Neuron (in vitro differentiated cells): ENCODE results near the gene POC5.
"Not testable (repeated sequence)": the region's sequence is repeated elsewhere in the genome, so short reads cannot be mapped to it uniquely, and the experiment has no call there.

Source experiments
- H2AFZ ChIP-seq: one replicate; pipeline ENCODE4 v1.6.1; 2013; ENCODE audit warnings: low read depth, mild to moderate bottlenecking, inconsistent platforms, low read length, moderate library complexity
- H3K27me3 ChIP-seq: one replicate; pipeline ENCODE4 v1.6.1; 2013; ENCODE audit warnings: low read length; ENCODE audit not compliant: insufficient read depth
- H3K36me3 ChIP-seq: one replicate; pipeline ENCODE4 v1.6.1; 2013; ENCODE audit warnings: low read length; ENCODE audit not compliant: insufficient read depth
- H3K4me1 ChIP-seq: one replicate; pipeline ENCODE4 v1.6.1; 2013; ENCODE audit warnings: low read length; ENCODE audit not compliant: insufficient read depth
- H3K4me3 ChIP-seq: 2 replicates; pipeline ENCODE4 v1.5.1; 2013; ENCODE audit warnings: mild to moderate bottlenecking, low read length, moderate library complexity
- H3K9me3 ChIP-seq: one replicate; pipeline ENCODE4 v1.6.1; 2013; ENCODE audit warnings: low read length

POC5 gene, protein sequence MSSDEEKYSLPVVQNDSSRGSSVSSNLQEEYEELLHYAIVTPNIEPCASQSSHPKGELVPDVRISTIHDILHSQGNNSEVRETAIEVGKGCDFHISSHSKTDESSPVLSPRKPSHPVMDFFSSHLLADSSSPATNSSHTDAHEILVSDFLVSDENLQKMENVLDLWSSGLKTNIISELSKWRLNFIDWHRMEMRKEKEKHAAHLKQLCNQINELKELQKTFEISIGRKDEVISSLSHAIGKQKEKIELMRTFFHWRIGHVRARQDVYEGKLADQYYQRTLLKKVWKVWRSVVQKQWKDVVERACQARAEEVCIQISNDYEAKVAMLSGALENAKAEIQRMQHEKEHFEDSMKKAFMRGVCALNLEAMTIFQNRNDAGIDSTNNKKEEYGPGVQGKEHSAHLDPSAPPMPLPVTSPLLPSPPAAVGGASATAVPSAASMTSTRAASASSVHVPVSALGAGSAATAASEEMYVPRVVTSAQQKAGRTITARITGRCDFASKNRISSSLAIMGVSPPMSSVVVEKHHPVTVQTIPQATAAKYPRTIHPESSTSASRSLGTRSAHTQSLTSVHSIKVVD

GRCh38 chr5:75717082-75717922, at the start of gene POC5:
TSS of gene POC5 (minus strand) at chr5:75717437. CDS start at chr5:75712937, 4,500 bp downstream.
- Histone ChIP-seq H3K27me3 (no peaks in the 10 kb centered on the region), H3K4me1 (peaks cover 8% of the 10 kb centered on the region), H2AFZ (peak within 1 kb of the TSS; percentile 59)

GRCh38 chr5:75758116-75758515, 40.9 kb upstream of the POC5 start:
- Histone ChIP-seq H3K9me3 (no peaks in the 10 kb centered on the region), H3K27me3 (no peaks in the 10 kb centered on the region), H2AFZ (no peak overlapping the region), H3K4me3 (no peak overlapping the region), H3K4me1 (peaks cover 4% of the 10 kb centered on the region), H3K36me3 (no peaks in the 10 kb centered on the region)

More at GRCh38 chr5:75717082-75717922, at the start of gene POC5:
- peak within 1 kb of the TSS; percentile 65 for H3K4me3 ChIP-seq
- no peaks in the 10 kb centered on the region for H3K36me3 ChIP-seq
- H3K9me3 ChIP-seq = no peaks in the 10 kb centered on the region

DNA sequence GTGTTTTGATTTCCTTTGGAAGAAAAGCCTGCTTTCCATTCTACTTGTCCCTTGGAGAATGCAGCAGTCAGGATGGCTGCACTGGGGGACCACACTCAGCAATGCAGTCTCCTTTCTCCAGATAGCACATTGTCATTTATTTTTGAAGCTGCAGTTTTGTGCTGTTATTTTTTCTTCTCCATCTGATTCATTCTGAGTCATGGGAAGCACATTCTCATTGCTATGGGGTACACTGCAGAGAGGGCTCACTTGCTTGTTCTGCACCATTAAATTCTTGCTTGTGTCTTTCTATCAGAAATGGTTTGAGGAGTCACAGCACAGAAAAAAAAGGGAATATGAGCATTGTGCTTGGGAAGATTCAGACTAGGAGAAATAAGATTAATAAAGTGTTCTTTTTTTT, 39.7 kb upstream of the POC5 start:
- Histone ChIP-seq H3K4me3 (no peak overlapping the region), H3K27me3 (no peaks in the 10 kb centered on the region), H3K4me1 (peaks cover 4% of the 10 kb centered on the region), H3K36me3 (no peaks in the 10 kb centered on the region), H3K9me3 (no peaks in the 10 kb centered on the region), H2AFZ (no peak overlapping the region)

DNA sequence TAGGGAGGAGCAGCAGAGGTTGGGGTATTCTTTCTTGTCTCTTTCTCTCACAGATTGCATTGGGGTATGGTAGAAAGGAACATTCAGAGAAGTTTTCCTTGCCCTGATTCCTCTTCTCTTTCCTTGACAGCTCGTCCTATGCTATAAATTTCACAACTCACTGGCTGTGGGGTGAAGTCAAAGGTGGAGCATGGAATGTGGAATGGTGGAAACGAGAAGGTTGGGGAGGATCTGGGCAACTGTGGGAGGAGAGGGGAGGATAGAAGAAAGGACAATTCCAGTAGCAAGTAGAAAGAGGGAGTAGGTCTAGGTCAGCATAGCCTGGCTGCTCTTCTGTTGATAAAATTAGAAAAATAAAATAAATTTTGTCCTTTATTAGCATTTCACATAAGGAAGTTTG, 39.0 kb upstream of the POC5 start:
- no peaks in the 10 kb centered on the region for H3K27me3 ChIP-seq
- no peak overlapping the region for H2AFZ ChIP-seq
- no peaks in the 10 kb centered on the region for H3K36me3 ChIP-seq
- peaks cover 4% of the 10 kb centered on the region for H3K4me1 ChIP-seq
- H3K9me3 ChIP-seq = no peaks in the 10 kb centered on the region
- no peak overlapping the region for H3K4me3 ChIP-seq

- peaks cover 2% of the 10 kb centered on the region for H3K27me3 ChIP-seq
- H3K9me3 ChIP-seq = no peaks in the 10 kb centered on the region
- H2AFZ ChIP-seq = no peak overlapping the region
- H3K36me3 ChIP-seq = no peaks in the 10 kb centered on the region
- H3K4me3 ChIP-seq = no peak overlapping the region
- H3K4me1 ChIP-seq = peaks cover 4% of the 10 kb centered on the region
Measured at GRCh38 chr5:75753182-75753581, 35.9 kb upstream of the POC5 start.

- Histone ChIP-seq H3K4me1 (no peaks in the 10 kb centered on the region), H2AFZ (no peak overlapping the region), H3K4me3 (no peak overlapping the region), H3K36me3 (no peaks in the 10 kb centered on the region), H3K27me3 (no peaks in the 10 kb centered on the region), H3K9me3 (no peaks in the 10 kb centered on the region)
Measured at GRCh38 chr5:75744355-75744754, 27.1 kb upstream of the POC5 start.

DNA sequence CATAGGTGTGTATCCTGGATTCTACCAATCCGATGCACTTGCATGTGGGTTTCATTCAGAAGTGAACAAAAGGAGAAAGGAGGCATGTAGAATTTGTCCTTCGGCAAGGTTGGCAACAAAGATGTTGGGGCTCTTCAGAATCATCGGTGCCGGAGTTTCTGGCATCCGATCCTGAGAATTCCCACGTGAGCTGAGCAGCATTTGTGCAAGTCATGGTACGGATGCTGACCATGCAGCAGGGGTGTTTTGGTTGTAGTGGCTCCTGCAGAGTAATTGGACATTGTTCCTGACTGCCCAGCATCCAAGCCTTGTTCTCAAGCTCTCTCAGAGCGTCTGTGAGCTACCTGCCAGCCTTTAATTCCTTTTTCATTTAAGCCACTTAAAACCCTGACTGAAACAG, 19.0 kb upstream of the POC5 start:
- Histone ChIP-seq H3K36me3 (no peaks in the 10 kb centered on the region), H3K27me3 (peaks cover 3% of the 10 kb centered on the region)

DNA sequence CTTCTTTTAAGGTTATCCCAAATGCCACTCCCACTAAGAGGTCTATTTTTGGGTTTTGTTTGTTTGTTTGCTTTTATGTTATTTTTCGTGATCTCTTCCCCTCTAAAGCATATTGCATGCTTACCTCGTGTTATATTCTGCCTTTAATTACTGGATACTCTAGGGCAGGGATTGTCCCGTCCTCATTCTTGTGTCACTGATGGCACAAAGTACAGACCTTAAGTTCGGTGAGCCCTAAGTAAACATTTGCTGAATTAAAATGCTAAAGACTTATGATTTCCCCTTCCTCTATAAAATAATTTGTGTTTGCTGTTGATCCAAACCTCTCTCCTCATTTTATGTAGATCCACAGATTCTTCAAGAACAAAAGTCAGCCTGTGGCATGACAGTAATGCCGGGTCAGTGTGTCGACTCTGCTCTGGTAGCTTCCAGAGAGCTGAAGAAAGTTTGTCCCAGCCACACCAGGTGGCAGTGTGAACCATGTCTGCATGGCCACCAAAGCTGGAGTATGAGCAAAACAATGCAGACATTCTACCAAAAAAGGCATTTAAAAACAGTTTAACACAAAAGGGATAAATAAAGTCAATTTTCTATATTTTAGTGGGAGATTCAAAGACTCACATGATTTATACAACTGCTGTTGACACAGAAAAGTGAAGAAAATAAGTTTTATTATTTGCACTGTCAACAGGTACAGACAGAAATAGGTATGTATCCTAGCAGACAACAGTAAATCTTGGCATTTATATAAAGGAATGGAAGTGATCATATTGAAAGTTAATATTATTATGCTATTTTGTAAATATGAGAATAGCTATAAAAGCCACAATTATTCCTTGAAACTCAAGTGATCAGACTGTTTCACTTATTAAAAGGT, 17.9 kb upstream of the POC5 start:
- Histone ChIP-seq H3K27me3 (peaks cover 3% of the 10 kb centered on the region), H3K4me3 (no peak overlapping the region), H3K36me3 (no peaks in the 10 kb centered on the region), H2AFZ (no peak overlapping the region), H3K9me3 (no peaks in the 10 kb centered on the region), H3K4me1 (no peaks in the 10 kb centered on the region)

More for the DNA sequence above, 19.0 kb upstream of the POC5 start:
- no peaks in the 10 kb centered on the region for H3K9me3 ChIP-seq
- no peaks in the 10 kb centered on the region for H3K4me1 ChIP-seq
- no peak overlapping the region for H2AFZ ChIP-seq
- H3K4me3 ChIP-seq = no peak overlapping the region

GRCh38 chr5:75733767-75734166, 16.5 kb upstream of the POC5 start:
- Histone ChIP-seq H3K9me3 (no peaks in the 10 kb centered on the region), H2AFZ (no peak overlapping the region), H3K27me3 (peaks cover 3% of the 10 kb centered on the region), H3K4me1 (no peaks in the 10 kb centered on the region), H3K36me3 (no peaks in the 10 kb centered on the region), H3K4me3 (no peak overlapping the region)

DNA sequence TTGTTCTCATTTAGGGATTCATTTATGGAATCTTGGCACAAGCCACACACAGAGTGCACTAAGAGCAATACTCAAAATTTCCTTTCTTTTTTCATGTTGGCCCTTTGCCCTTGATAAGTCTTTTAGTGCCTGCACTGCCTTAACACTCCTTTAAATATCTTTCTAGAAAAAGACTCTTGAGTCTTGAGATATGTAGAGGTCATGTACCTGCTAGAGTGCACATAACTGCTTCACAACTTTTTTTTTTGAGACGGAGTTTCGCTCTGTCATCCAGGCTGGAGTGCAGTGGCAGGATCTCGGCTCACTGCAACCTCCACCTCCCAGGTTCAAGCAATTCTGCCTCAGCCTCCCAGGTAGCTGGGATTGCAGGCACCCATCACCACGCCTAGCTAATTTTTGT, 14.3 kb upstream of the POC5 start:
- not testable (repeated sequence) for H3K27me3 ChIP-seq, H3K4me1 ChIP-seq, H3K4me3 ChIP-seq, H2AFZ ChIP-seq, H3K9me3 ChIP-seq, H3K36me3 ChIP-seq

GRCh38 chr5:75729321-75729720, 12.1 kb upstream of the POC5 start:
- H3K4me1 ChIP-seq = no peaks in the 10 kb centered on the region
- no peaks in the 10 kb centered on the region for H3K27me3 ChIP-seq
- no peak overlapping the region for H2AFZ ChIP-seq
- H3K36me3 ChIP-seq = no peaks in the 10 kb centered on the region
- no peak overlapping the region for H3K4me3 ChIP-seq
- no peaks in the 10 kb centered on the region for H3K9me3 ChIP-seq

GRCh38 chr5:75727931-75728330, 10.7 kb upstream of the POC5 start:
- Histone ChIP-seq H2AFZ (no peak overlapping the region), H3K4me3 (no peak overlapping the region), H3K27me3 (no peaks in the 10 kb centered on the region), H3K4me1 (no peaks in the 10 kb centered on the region), H3K36me3 (no peaks in the 10 kb centered on the region), H3K9me3 (no peaks in the 10 kb centered on the region)
